Neural cell (in vitro differentiated cells): Measurements from ENCODE around the gene FUT9.

ENCODE experiments used
- EZH2 ChIP-seq: fragments of 200-600, 300-800 bp; shearing (Covaris generic), sonication (generic); IDR thresholded peaks from 2 replicates; pipeline ENCODE4 v1.6.1; 2014; ENCODE audit warnings: antibody characterized with exemption, low read length, borderline replicate concordance, mild to moderate bottlenecking; ENCODE audit not compliant: insufficient read depth, poor library complexity, severe bottlenecking
- MXI1 ChIP-seq: fragments of 450-650 bp; conservative IDR thresholded peaks from 2 replicates; pipeline ENCODE4 v1.6.1; 2014; ENCODE audit warnings: antibody characterized with exemption, mild to moderate bottlenecking; ENCODE audit not compliant: poor library complexity, severe bottlenecking
- POLR2AphosphoS5 ChIP-seq: IDR thresholded peaks from 2 replicates; pipeline ENCODE4 v1.6.1; 2012
- RAD21 ChIP-seq: fragments of 450-650 bp; conservative IDR thresholded peaks from 2 replicates; pipeline ENCODE4 v1.6.1; 2014; ENCODE audit warnings: antibody characterized with exemption, mild to moderate bottlenecking, moderate library complexity
- TAF1 ChIP-seq: IDR thresholded peaks from 2 replicates; pipeline ENCODE4 v1.6.1; 2012; ENCODE audit warnings: low read depth
- TF ChIP-seq, protein P1 (sequence below): fragments of 450-650 bp; IDR thresholded peaks from 2 replicates; pipeline ENCODE4 v1.5.1; 2014; ENCODE audit warnings: antibody characterized with exemption, mild to moderate bottlenecking, moderate library complexity; ENCODE audit not compliant: poor library complexity, severe bottlenecking
- TF ChIP-seq, protein P2 (sequence below): IDR thresholded peaks from 2 replicates; pipeline ENCODE4 v1.6.1; 2012; ENCODE audit warnings: borderline replicate concordance

DNA sequence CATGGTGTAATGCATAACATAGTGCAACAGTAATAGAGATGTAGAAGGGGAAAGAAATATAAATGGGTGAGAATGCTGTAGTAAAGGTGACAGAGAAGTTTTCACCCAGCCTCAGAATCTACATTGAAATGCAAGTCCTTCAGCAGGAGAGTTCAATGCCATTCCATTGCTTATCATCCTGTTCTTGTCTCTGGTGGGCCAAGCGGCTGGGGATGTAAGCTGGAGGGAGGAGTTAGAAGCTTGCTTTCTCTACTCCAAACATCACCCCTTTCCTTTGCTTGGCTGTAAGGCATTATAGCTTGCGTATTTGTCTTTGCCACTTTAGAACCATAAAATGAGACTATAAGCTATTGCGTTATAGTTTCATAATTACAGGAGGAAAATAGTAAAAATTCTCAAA is 2.2 kb upstream of the FUT9 start:
- TF ChIP-seq, protein P1, sequence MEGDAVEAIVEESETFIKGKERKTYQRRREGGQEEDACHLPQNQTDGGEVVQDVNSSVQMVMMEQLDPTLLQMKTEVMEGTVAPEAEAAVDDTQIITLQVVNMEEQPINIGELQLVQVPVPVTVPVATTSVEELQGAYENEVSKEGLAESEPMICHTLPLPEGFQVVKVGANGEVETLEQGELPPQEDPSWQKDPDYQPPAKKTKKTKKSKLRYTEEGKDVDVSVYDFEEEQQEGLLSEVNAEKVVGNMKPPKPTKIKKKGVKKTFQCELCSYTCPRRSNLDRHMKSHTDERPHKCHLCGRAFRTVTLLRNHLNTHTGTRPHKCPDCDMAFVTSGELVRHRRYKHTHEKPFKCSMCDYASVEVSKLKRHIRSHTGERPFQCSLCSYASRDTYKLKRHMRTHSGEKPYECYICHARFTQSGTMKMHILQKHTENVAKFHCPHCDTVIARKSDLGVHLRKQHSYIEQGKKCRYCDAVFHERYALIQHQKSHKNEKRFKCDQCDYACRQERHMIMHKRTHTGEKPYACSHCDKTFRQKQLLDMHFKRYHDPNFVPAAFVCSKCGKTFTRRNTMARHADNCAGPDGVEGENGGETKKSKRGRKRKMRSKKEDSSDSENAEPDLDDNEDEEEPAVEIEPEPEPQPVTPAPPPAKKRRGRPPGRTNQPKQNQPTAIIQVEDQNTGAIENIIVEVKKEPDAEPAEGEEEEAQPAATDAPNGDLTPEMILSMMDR, result no peak
- no peak for TF ChIP-seq RAD21
- TF ChIP-seq MXI1, result no peak
- TF ChIP-seq, protein P2, sequence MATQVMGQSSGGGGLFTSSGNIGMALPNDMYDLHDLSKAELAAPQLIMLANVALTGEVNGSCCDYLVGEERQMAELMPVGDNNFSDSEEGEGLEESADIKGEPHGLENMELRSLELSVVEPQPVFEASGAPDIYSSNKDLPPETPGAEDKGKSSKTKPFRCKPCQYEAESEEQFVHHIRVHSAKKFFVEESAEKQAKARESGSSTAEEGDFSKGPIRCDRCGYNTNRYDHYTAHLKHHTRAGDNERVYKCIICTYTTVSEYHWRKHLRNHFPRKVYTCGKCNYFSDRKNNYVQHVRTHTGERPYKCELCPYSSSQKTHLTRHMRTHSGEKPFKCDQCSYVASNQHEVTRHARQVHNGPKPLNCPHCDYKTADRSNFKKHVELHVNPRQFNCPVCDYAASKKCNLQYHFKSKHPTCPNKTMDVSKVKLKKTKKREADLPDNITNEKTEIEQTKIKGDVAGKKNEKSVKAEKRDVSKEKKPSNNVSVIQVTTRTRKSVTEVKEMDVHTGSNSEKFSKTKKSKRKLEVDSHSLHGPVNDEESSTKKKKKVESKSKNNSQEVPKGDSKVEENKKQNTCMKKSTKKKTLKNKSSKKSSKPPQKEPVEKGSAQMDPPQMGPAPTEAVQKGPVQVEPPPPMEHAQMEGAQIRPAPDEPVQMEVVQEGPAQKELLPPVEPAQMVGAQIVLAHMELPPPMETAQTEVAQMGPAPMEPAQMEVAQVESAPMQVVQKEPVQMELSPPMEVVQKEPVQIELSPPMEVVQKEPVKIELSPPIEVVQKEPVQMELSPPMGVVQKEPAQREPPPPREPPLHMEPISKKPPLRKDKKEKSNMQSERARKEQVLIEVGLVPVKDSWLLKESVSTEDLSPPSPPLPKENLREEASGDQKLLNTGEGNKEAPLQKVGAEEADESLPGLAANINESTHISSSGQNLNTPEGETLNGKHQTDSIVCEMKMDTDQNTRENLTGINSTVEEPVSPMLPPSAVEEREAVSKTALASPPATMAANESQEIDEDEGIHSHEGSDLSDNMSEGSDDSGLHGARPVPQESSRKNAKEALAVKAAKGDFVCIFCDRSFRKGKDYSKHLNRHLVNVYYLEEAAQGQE, result no peak
- TF ChIP-seq EZH2, result no peak
- TF ChIP-seq POLR2AphosphoS5, result no peak
- no peak for TF ChIP-seq TAF1
